Prostate gland (tissue), 2 donors: Measurements from ENCODE around the gene RAPH1.
"Not testable (repeated sequence)": the region's sequence is repeated elsewhere in the genome, so short reads cannot be mapped to it uniquely, and the experiment has no call there.

ENCODE experiments used
- POLR2A ChIP-seq: fragments of 450-650 bp; IDR thresholded peaks from one replicate; pipeline ENCODE4 v1.6.1; 2016; ENCODE audit warnings: antibody characterized with exemption, mild to moderate bottlenecking
- POLR2AphosphoS5 ChIP-seq: sonication (generic); formaldehyde crosslinking; IDR thresholded peaks from one replicate; pipeline ENCODE4 v1.6.1; 2017; ENCODE audit warnings: antibody characterized with exemption
- TF ChIP-seq, protein P1 (sequence below), 4 experiments: fragments of 200-600 bp in 2 of 4; fragments of 450-650 bp in 2 of 4; sonication (generic) in 2 of 4; IDR thresholded peaks; 1 replicate in 3 of 4; 2 replicates in 1 of 4; pipeline ENCODE4 v1.5.1; 2016 to 2019; ENCODE audit warnings: antibody characterized with exemption in 4 of 4, mild to moderate bottlenecking in 2 of 4, moderate library complexity in 2 of 4

DNA sequence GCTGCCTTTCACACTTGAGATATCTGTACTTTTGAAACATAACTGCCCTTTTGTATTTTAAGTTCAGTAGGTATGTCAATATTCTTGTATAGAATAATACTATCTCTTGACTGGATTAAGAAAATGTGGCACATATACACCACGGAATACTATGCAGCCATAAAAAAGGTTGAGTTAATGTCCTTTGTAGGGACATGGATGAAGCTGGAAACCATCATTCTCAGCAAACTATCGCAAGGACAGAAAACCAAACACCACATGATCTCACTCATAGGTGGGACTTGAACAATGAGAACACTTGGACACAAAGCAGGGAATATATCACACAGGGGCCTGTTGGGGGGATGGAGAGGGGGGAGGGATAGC is 1.5 kb upstream of the RAPH1 start:
- TF ChIP-seq, protein P1, sequence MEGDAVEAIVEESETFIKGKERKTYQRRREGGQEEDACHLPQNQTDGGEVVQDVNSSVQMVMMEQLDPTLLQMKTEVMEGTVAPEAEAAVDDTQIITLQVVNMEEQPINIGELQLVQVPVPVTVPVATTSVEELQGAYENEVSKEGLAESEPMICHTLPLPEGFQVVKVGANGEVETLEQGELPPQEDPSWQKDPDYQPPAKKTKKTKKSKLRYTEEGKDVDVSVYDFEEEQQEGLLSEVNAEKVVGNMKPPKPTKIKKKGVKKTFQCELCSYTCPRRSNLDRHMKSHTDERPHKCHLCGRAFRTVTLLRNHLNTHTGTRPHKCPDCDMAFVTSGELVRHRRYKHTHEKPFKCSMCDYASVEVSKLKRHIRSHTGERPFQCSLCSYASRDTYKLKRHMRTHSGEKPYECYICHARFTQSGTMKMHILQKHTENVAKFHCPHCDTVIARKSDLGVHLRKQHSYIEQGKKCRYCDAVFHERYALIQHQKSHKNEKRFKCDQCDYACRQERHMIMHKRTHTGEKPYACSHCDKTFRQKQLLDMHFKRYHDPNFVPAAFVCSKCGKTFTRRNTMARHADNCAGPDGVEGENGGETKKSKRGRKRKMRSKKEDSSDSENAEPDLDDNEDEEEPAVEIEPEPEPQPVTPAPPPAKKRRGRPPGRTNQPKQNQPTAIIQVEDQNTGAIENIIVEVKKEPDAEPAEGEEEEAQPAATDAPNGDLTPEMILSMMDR (IDR thresholded peaks at IDR 0.05) = not testable (repeated sequence)
- TF ChIP-seq POLR2A, POLR2AphosphoS5: not testable (repeated sequence)
